Type B pancreatic cell (in vitro differentiated cells): ENCODE measurements around the gene B9D2. TPM values are rescaled to one million over a fixed set of nuclear protein-coding genes. Genes with fewer than 3 reads are reported as not detected.

ENCODE experiments used
- DNase-seq: peaks from one replicate; pipeline ENCODE4 v3.0.0; 2021; ENCODE audit warnings: mixed read lengths; ENCODE audit not compliant: unreplicated experiment; ENCODE audit errors: extremely low spot score
- H3K27ac Mint-ChIP-seq: 2 replicates; pipeline ENCODE4 v1.8.0; 2021; ENCODE audit warnings: mild to moderate bottlenecking, mixed read lengths
- H3K27me3 Mint-ChIP-seq: 2 replicates; pipeline ENCODE4 v1.8.0; 2021; ENCODE audit warnings: mixed read lengths
- H3K36me3 Mint-ChIP-seq: 2 replicates; pipeline ENCODE4 v1.8.0; 2021; ENCODE audit warnings: mixed read lengths
- H3K4me1 Mint-ChIP-seq: one replicate; pipeline ENCODE4 v1.8.0; 2021; ENCODE audit warnings: mixed read lengths; ENCODE audit not compliant: unreplicated experiment
- H3K4me3 Mint-ChIP-seq: 2 replicates; pipeline ENCODE4 v1.8.0; 2021; ENCODE audit warnings: mild to moderate bottlenecking, mixed read lengths
- H3K9me3 Mint-ChIP-seq: 2 replicates; pipeline ENCODE4 v1.8.0; 2021; ENCODE audit warnings: mixed read lengths
- CTCF ChIP-seq: fragments of 200-600 bp; sonication (generic); conservative IDR thresholded peaks from 2 replicates; pipeline ENCODE4 v1.5.0; 2021; ENCODE audit warnings: antibody characterized with exemption, mild to moderate bottlenecking
- total RNA-seq: library from RNA; stranded (reverse); gene quantifications from 2 replicates; pipeline ENCODE4 v1.2.1, GENCODE V29; 2021; ENCODE audit warnings: low replicate concordance

B9D2 gene
- total RNA-seq, 1 donor from 2014 or later = 8.8 TPM

- peak within 1 kb of the TSS; percentile 100 for H3K27ac Mint-ChIP-seq
- no peaks in the 10 kb centered on the region for H3K9me3 Mint-ChIP-seq
- H3K4me3 Mint-ChIP-seq = peak within 1 kb of the TSS; percentile 99
- peak; percentile 99 for DNase-seq
- no peak for TF ChIP-seq CTCF
- no peaks in the 10 kb centered on the region for H3K27me3 Mint-ChIP-seq
- H3K4me1 Mint-ChIP-seq = peaks cover 26% of the 10 kb centered on the region
- no peaks in the 10 kb centered on the region for H3K36me3 Mint-ChIP-seq
Observed at GRCh38 chr19:41397086-41398049, 33.4 kb upstream of the B9D2 start, which contains the start of the genes BCKDHA and EXOSC5. TSS of gene BCKDHA (plus strand) at chr19:41397818. CDS start at chr19:41397828, 10 bp downstream. TSS of gene EXOSC5 (minus strand) at chr19:41397359. CDS start at chr19:41397328, 31 bp downstream.

- no peaks in the 10 kb centered on the region for H3K27me3 Mint-ChIP-seq
- H3K9me3 Mint-ChIP-seq = no peaks in the 10 kb centered on the region
- H3K4me3 Mint-ChIP-seq = peak overlapping the region; percentile 47
- no peaks in the 10 kb centered on the region for H3K36me3 Mint-ChIP-seq
- no peak for DNase-seq
- H3K27ac Mint-ChIP-seq = peak overlapping the region; percentile 48
- peaks cover 26% of the 10 kb centered on the region for H3K4me1 Mint-ChIP-seq
- TF ChIP-seq CTCF = no peak
Observed at GRCh38 chr19:41395355-41395754, 31.4 kb upstream of the B9D2 start.

- Mint-ChIP-seq H3K4me3 (no peak overlapping the region), H3K27me3 (no peaks in the 10 kb centered on the region), H3K36me3 (no peaks in the 10 kb centered on the region), H3K9me3 (no peaks in the 10 kb centered on the region), H3K27ac (no peak overlapping the region), H3K4me1 (peaks cover 15% of the 10 kb centered on the region)
- TF ChIP-seq CTCF = no peak
- no peak for DNase-seq
Observed at GRCh38 chr19:41392775-41393174, 28.8 kb upstream of the B9D2 start.

GRCh38 chr19:41391618-41392017 lies 27.7 kb upstream of the B9D2 start:
- TF ChIP-seq CTCF = no peak
- DNase-seq = no peak
- H3K9me3 Mint-ChIP-seq = no peaks in the 10 kb centered on the region
- peaks cover 10% of the 10 kb centered on the region for H3K4me1 Mint-ChIP-seq
- H3K27ac Mint-ChIP-seq = no peak overlapping the region
- H3K4me3 Mint-ChIP-seq = no peak overlapping the region
- no peaks in the 10 kb centered on the region for H3K36me3 Mint-ChIP-seq
- no peaks in the 10 kb centered on the region for H3K27me3 Mint-ChIP-seq

- no peaks in the 10 kb centered on the region for H3K27me3 Mint-ChIP-seq
- DNase-seq = no peak
- no peak for TF ChIP-seq CTCF
- H3K4me3 Mint-ChIP-seq = no peak overlapping the region
- no peaks in the 10 kb centered on the region for H3K9me3 Mint-ChIP-seq
- H3K36me3 Mint-ChIP-seq = no peaks in the 10 kb centered on the region
- H3K4me1 Mint-ChIP-seq = no peaks in the 10 kb centered on the region
- H3K27ac Mint-ChIP-seq = no peak overlapping the region
Observed at GRCh38 chr19:41386442-41386841, 22.5 kb upstream of the B9D2 start.
